Measurements from ENCODE around the gene FAU. TPM values are rescaled to one million over a fixed set of nuclear protein-coding genes. Genes with fewer than 3 reads are reported as not detected.
A peak's percentile ranks its signal among the peaks of the same experiment; 100 is the strongest.

FAU gene
- total RNA-seq, 1 experiment from 2014 or later, result 835 TPM

GRCh38 chr11:65108469-65109123, 13.3 kb downstream of the FAU start:
- DNase-seq (ENCODE audit: low spot score), result no peak

- DNase-seq (ENCODE audit: low spot score), result no peak
Measured at GRCh38 chr11:65107751-65108468, 14.0 kb downstream of the FAU start.

GRCh38 chr11:65107078-65107477, 14.9 kb downstream of the FAU start:
- no peak for DNase-seq (ENCODE audit: low spot score)

- DNase-seq (ENCODE audit: low spot score), result no peak
Measured at GRCh38 chr11:65104628-65105027, 17.3 kb downstream of the FAU start.

- DNase-seq (ENCODE audit: low spot score), result no peak
Measured at GRCh38 chr11:65103476-65103875, 18.5 kb downstream of the FAU start.

- DNase-seq (ENCODE audit: low spot score), result no peak
Measured at GRCh38 chr11:65102142-65103095, 19.5 kb downstream of the FAU start.

GRCh38 chr11:65100674-65101350, 21.1 kb downstream of the FAU start:
- DNase-seq (ENCODE audit: low spot score), result no peak

- DNase-seq (ENCODE audit: low spot score), result no peak
Measured at GRCh38 chr11:65096926-65097325, 25.0 kb downstream of the FAU start.

GRCh38 chr11:65095974-65096806, 25.7 kb downstream of the FAU start, which contains the start of gene VPS51:
Gene VPS51, plus strand, starts transcription at chr11:65096214. Its CDS starts 37 bp downstream, at chr11:65096251.
- DNase-seq (ENCODE audit: low spot score), result peak; percentile 95

- DNase-seq (ENCODE audit: low spot score), result no peak
Measured at GRCh38 chr11:65095427-65095826, 26.5 kb downstream of the FAU start.

- no peak for DNase-seq (ENCODE audit: low spot score)
Measured at GRCh38 chr11:65090628-65091027, 31.3 kb downstream of the FAU start.

GRCh38 chr11:65089621-65090020, 32.3 kb downstream of the FAU start:
- DNase-seq (ENCODE audit: low spot score), result peak; percentile 17

GRCh38 chr11:65087827-65088226, 34.1 kb downstream of the FAU start:
- no peak for DNase-seq (ENCODE audit: low spot score)

GRCh38 chr11:65087216-65087615, 34.7 kb downstream of the FAU start:
- no peak for DNase-seq (ENCODE audit: low spot score)

GRCh38 chr11:65086809-65087208, 35.1 kb downstream of the FAU start:
- no peak for DNase-seq (ENCODE audit: low spot score)

- no peak for DNase-seq (ENCODE audit: low spot score)
Measured at GRCh38 chr11:65085446-65085845, 36.5 kb downstream of the FAU start.

- DNase-seq (ENCODE audit: low spot score), result no peak
Measured at GRCh38 chr11:65084598-65085375, 37.1 kb downstream of the FAU start.

- DNase-seq (ENCODE audit: low spot score), result peak; percentile 98
Measured at GRCh38 chr11:65083834-65084597, 37.9 kb downstream of the FAU start, which contains the start of the genes CDCA5 and ZFPL1. Gene CDCA5, minus strand, starts transcription at chr11:65084040. Its CDS starts 62 bp downstream, at chr11:65083978. Gene ZFPL1, plus strand, starts transcription at chr11:65084222. Its CDS starts 477 bp downstream, at chr11:65084699.

Measured in HT-29 (cell line).